Osteocyte (in vitro differentiated cells): ENCODE data around the gene TSR3. TPM values are rescaled to one million over a fixed set of nuclear protein-coding genes. Genes with fewer than 3 reads are reported as not detected.

ENCODE experiments used
- DNase-seq: peaks from one replicate; pipeline ENCODE4 v3.0.0; 2021; ENCODE audit warnings: mixed read lengths; ENCODE audit not compliant: unreplicated experiment; ENCODE audit errors: extremely low spot score
- H3K27ac Mint-ChIP-seq: one replicate; pipeline ENCODE4 v1.8.0; 2021; ENCODE audit warnings: mild to moderate bottlenecking, mixed read lengths; ENCODE audit not compliant: unreplicated experiment
- H3K27me3 Mint-ChIP-seq: one replicate; pipeline ENCODE4 v1.8.0; 2021; ENCODE audit warnings: mixed read lengths; ENCODE audit not compliant: unreplicated experiment
- H3K36me3 Mint-ChIP-seq: one replicate; pipeline ENCODE4 v1.8.0; 2021; ENCODE audit warnings: mixed read lengths; ENCODE audit not compliant: unreplicated experiment
- H3K4me1 Mint-ChIP-seq: one replicate; pipeline ENCODE4 v1.8.0; 2021; ENCODE audit warnings: mixed read lengths; ENCODE audit not compliant: unreplicated experiment
- H3K4me3 Mint-ChIP-seq: one replicate; pipeline ENCODE4 v1.8.0; 2021; ENCODE audit warnings: mild to moderate bottlenecking, moderate library complexity, mixed read lengths; ENCODE audit not compliant: unreplicated experiment
- H3K9me3 Mint-ChIP-seq: one replicate; pipeline ENCODE4 v1.8.0; 2021; ENCODE audit warnings: mixed read lengths; ENCODE audit not compliant: unreplicated experiment
- CTCF ChIP-seq: fragments of 200-600 bp; sonication (generic); IDR thresholded peaks from 2 replicates; pipeline ENCODE4 v1.5.0; 2021; ENCODE audit warnings: antibody characterized with exemption, mild to moderate bottlenecking, moderate library complexity
- total RNA-seq: library from RNA; stranded (reverse); gene quantifications from 2 replicates; pipeline ENCODE4 v1.2.1, GENCODE V29; 2021

The TSR3 gene
- total RNA-seq, 1 donor from 2014 or later = 58.0 TPM

GRCh38 chr16:1397779-1398178, 46.1 kb upstream of the TSR3 start:
- Mint-ChIP-seq H3K4me3 (no peak overlapping the region), H3K4me1 (no peaks in the 10 kb centered on the region), H3K36me3 (peaks cover 33% of the 10 kb centered on the region), H3K27ac (no peak overlapping the region), H3K27me3 (no peaks in the 10 kb centered on the region), H3K9me3 (no peaks in the 10 kb centered on the region)
- DNase-seq = no peak
- TF ChIP-seq CTCF = no peak

- peaks cover 27% of the 10 kb centered on the region for H3K36me3 Mint-ChIP-seq
- H3K9me3 Mint-ChIP-seq = no peaks in the 10 kb centered on the region
- H3K27me3 Mint-ChIP-seq = no peaks in the 10 kb centered on the region
- DNase-seq = no peak
- H3K4me1 Mint-ChIP-seq = no peaks in the 10 kb centered on the region
- no peak overlapping the region for H3K4me3 Mint-ChIP-seq
- no peak for TF ChIP-seq CTCF
- no peak overlapping the region for H3K27ac Mint-ChIP-seq
These were observed 43.9 kb upstream of the TSR3 start for GRCh38 chr16:1395444-1396031.

GRCh38 chr16:1394367-1394951, 42.8 kb upstream of the TSR3 start:
- Mint-ChIP-seq H3K36me3 (peaks cover 28% of the 10 kb centered on the region), H3K27ac (no peak overlapping the region), H3K4me1 (no peaks in the 10 kb centered on the region), H3K27me3 (no peaks in the 10 kb centered on the region), H3K4me3 (no peak overlapping the region), H3K9me3 (no peaks in the 10 kb centered on the region)
- TF ChIP-seq CTCF = no peak
- no peak for DNase-seq

- no peaks in the 10 kb centered on the region for H3K9me3 Mint-ChIP-seq
- H3K36me3 Mint-ChIP-seq = peaks cover 26% of the 10 kb centered on the region
- no peak for TF ChIP-seq CTCF
- H3K27me3 Mint-ChIP-seq = no peaks in the 10 kb centered on the region
- DNase-seq = no peak
- H3K27ac Mint-ChIP-seq = no peak overlapping the region
- H3K4me3 Mint-ChIP-seq = no peak overlapping the region
- no peaks in the 10 kb centered on the region for H3K4me1 Mint-ChIP-seq
These were observed 42.0 kb upstream of the TSR3 start for GRCh38 chr16:1393613-1394176.

GRCh38 chr16:1392826-1393225, 41.1 kb upstream of the TSR3 start:
- DNase-seq = no peak
- Mint-ChIP-seq H3K4me3 (no peak overlapping the region), H3K4me1 (no peaks in the 10 kb centered on the region), H3K9me3 (no peaks in the 10 kb centered on the region), H3K27me3 (no peaks in the 10 kb centered on the region), H3K27ac (no peak overlapping the region), H3K36me3 (peaks cover 21% of the 10 kb centered on the region)
- TF ChIP-seq CTCF = no peak
